ENCODE results near the gene POU6F2. TPM values are rescaled to one million over a fixed set of nuclear protein-coding genes. Genes with fewer than 3 reads are reported as not detected.

The POU6F2 gene
- total RNA-seq, 1 donor = under 0.01 TPM

GRCh38 chr7:39333701-39334100 is 356.0 kb downstream of the POU6F2 start:
- H3K4me3 ChIP-seq (ENCODE audit: low read depth, low read length) = no peak overlapping the region
- TF ChIP-seq CTCF (IDR thresholded peaks at IDR 0.05; ENCODE audit: insufficient read depth, low read depth, low read length) = no peak
- no peak for DNase-seq (ENCODE audit: low read depth)

DNA sequence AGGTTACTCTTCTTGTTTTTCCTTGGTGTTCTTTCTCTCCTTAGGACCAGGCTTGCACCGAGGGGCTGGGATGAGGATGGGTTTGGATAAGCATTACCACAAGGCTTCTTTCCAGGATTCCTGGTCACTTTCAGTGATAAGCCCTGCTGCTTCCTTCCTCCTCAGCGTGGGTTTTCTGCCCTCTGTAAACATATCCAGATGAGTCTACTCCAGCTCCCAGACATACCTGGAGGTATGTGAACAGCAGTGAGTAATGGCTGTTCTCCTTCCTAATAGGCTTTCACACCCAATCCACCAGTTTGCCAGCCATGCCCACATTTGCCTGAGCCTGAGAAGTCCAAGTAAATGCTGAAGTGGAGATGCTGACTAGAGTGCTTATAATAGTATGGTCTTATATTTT is 358.7 kb downstream of the POU6F2 start:
- no peak for DNase-seq (ENCODE audit: low read depth)
- no peak overlapping the region for H3K4me3 ChIP-seq (ENCODE audit: low read depth, low read length)
- TF ChIP-seq CTCF (IDR thresholded peaks at IDR 0.05; ENCODE audit: insufficient read depth, low read depth, low read length) = no peak

DNA sequence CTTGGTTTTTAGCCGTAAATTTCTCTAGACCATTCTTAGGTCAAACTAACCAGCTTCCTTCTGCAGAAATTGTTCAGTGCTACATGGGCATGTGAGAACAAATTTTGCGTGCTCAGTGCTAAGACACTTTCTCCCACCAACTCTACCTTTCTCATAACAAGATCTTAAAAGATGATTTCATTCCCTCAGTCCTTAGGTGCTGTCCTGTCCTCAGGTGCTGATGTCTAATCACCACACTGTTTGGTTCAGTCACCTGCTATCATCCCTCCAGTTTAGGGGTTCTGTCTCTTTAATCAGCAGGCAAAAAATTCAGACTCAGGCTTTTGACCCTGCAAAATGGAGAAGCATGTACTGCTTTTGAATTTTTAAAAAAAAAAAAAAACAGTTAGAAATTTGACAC is 361.0 kb downstream of the POU6F2 start:
- no peak for TF ChIP-seq CTCF (IDR thresholded peaks at IDR 0.05; ENCODE audit: insufficient read depth, low read depth, low read length)
- no peak for DNase-seq (ENCODE audit: low read depth)
- no peak overlapping the region for H3K4me3 ChIP-seq (ENCODE audit: low read depth, low read length)

DNA sequence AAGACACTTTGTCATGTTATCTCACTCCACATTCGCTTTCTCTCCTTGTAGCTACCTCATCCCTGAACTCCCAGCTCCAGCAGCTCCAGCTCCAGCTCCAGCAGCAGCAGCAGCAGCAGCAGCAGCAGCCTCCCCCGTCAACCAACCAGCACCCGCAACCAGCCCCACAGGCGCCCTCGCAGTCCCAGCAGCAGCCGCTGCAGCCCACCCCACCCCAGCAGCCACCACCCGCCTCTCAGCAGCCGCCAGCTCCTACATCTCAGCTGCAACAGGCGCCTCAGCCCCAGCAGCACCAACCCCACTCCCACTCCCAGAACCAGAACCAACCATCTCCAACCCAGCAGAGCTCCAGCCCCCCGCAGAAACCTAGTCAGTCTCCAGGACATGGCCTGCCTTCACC is 361.9 kb downstream of the POU6F2 start:
- DNase-seq (ENCODE audit: low read depth) = no peak
- H3K4me3 ChIP-seq (ENCODE audit: low read depth, low read length) = no peak overlapping the region
- TF ChIP-seq CTCF (IDR thresholded peaks at IDR 0.05; ENCODE audit: insufficient read depth, low read depth, low read length) = no peak

DNA sequence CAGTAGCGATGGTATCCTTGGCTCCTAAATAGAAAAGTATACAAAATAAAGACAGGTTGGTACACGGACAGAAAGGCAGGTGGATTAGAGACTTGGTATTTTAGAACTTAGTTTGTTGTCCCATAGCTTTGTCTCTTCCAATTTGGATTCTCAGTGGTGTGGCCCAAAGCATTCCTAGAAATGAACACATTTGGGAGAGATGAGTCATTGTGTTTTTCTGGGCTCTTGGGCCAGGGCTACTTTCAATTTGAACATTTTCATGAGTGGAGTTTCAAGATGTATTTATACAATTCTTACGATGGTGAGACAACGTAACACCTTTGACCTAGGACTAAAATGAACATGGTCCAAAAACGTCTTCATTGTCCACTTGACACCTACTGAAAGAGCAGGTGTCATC is 363.4 kb downstream of the POU6F2 start:
- no peak for TF ChIP-seq CTCF (IDR thresholded peaks at IDR 0.05; ENCODE audit: insufficient read depth, low read depth, low read length)
- no peak for DNase-seq (ENCODE audit: low read depth)
- H3K4me3 ChIP-seq (ENCODE audit: low read depth, low read length) = no peak overlapping the region

GRCh38 chr7:39342763-39343162 is 365.1 kb downstream of the POU6F2 start:
- TF ChIP-seq CTCF (IDR thresholded peaks at IDR 0.05; ENCODE audit: insufficient read depth, low read depth, low read length) = no peak
- H3K4me3 ChIP-seq (ENCODE audit: low read depth, low read length) = no peak overlapping the region
- no peak for DNase-seq (ENCODE audit: low read depth)

DNA sequence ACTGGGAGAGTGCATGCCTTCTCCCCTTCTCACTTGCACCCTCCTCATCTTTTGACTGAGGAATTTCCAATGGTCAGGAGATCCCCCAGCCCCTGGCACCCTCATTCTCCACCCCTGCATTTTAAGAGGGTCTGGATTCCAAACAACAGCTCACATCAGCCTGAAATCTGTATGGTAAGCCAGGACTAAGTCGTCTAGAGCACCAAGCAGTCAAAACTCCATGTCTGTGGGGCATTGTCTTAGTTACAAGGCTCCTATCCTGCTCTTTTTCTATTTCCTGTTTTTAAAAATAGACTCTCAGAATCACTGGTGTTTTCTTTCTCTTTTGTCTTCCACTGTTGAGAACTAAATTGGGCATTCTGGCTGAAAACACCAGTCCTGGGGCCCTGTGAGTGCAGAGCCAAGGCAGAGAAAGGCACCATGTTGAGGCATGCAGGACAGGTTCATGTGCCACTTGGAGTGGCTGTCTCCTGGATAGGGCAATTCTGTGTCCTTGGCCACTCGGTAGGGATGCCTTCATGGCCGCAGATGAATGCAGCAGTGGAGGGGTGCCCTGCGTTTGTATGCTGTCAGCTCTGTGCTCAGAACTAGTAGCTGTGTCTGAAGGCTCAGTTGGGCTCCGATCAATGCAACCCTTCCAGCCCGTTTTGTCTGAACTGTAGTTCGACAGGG is 371.9 kb downstream of the POU6F2 start:
- H3K4me3 ChIP-seq (ENCODE audit: low read depth, low read length) = no peak overlapping the region
- DNase-seq (ENCODE audit: low read depth) = no peak
- TF ChIP-seq CTCF (IDR thresholded peaks at IDR 0.05; ENCODE audit: insufficient read depth, low read depth, low read length) = no peak

Measured in fibroblast of villous mesenchyme (primary cell).